DOHH2 (cell line): ENCODE results near the gene MCC.

Experiments used
- H3F3A ChIP-seq: fragments of 200-600 bp; sonication (generic), shearing (Covaris generic); 2 replicates; pipeline ENCODE4 v1.6.0; 2016; ENCODE audit warnings: antibody characterized with exemption, mild to moderate bottlenecking; ENCODE audit not compliant: control insufficient read depth, insufficient read depth
- H3K27ac ChIP-seq: fragments of 200-600 bp; sonication (generic); 2 replicates; pipeline ENCODE4 v1.5.1; 2014; ENCODE audit warnings: low read depth, mild to moderate bottlenecking, low read length, moderate library complexity
- H3K27me3 ChIP-seq: fragments of 200-600 bp; sonication (generic); 2 replicates; pipeline ENCODE4 v1.6.1; 2014; ENCODE audit warnings: mild to moderate bottlenecking, low read length, mixed read lengths; ENCODE audit not compliant: control insufficient read depth
- H3K36me3 ChIP-seq: fragments of 200-600 bp; sonication (generic); 2 replicates; pipeline ENCODE4 v1.6.1; 2014; ENCODE audit warnings: mild to moderate bottlenecking, low read length, moderate library complexity, mixed read lengths; ENCODE audit not compliant: control insufficient read depth
- H3K4me1 ChIP-seq: fragments of 200-600 bp; sonication (generic); 2 replicates; pipeline ENCODE4 v1.6.1; 2014; ENCODE audit warnings: mild to moderate bottlenecking, low read length, mixed read lengths; ENCODE audit not compliant: control insufficient read depth
- H3K4me2 ChIP-seq: fragments of 200-600 bp; sonication (generic); 2 replicates; pipeline ENCODE4 v1.6.0; 2014; ENCODE audit warnings: mild to moderate bottlenecking, low read length, moderate library complexity
- H3K4me3 ChIP-seq: fragments of 200-600 bp; sonication (generic); 2 replicates; pipeline ENCODE4 v1.5.1; 2014; ENCODE audit warnings: mild to moderate bottlenecking, low read length, mixed read lengths
- H3K79me2 ChIP-seq: fragments of 200-600 bp; sonication (generic); 2 replicates; pipeline ENCODE4 v1.6.1; 2014; ENCODE audit warnings: mild to moderate bottlenecking, low read length, mixed read lengths; ENCODE audit not compliant: control insufficient read depth
- H3K9me2 ChIP-seq: fragments of 200-600 bp; sonication (generic); replicated peaks from 2 replicates; pipeline ENCODE4 v1.6.1; 2014; ENCODE audit warnings: mild to moderate bottlenecking, low read length, mixed read lengths; ENCODE audit not compliant: control insufficient read depth
- H3K9me3 ChIP-seq: fragments of 200-600 bp; sonication (generic); 2 replicates; pipeline ENCODE4 v1.6.1; 2014; ENCODE audit warnings: antibody characterized with exemption, low read length, mixed read lengths; ENCODE audit not compliant: control insufficient read depth, insufficient read depth
- H4K20me1 ChIP-seq: fragments of 200-600 bp; sonication (generic); 2 replicates; pipeline ENCODE4 v1.6.0; 2014; ENCODE audit warnings: low read depth, mild to moderate bottlenecking, antibody characterized with exemption, low read length, moderate library complexity; ENCODE audit not compliant: control insufficient read depth, insufficient read depth
- CTCF ChIP-seq: fragments of 200-600 bp; sonication (generic); IDR thresholded peaks from one replicate; pipeline ENCODE4 v1.5.1; 2014; ENCODE audit warnings: antibody characterized with exemption, mild to moderate bottlenecking, low read depth, low read length; ENCODE audit not compliant: poor library complexity, severe bottlenecking
- EZH2phosphoT487 ChIP-seq: fragments of 200-600 bp; sonication (generic); IDR thresholded peaks from 2 replicates; pipeline ENCODE4 v1.6.1; 2017; ENCODE audit warnings: borderline replicate concordance, mild to moderate bottlenecking, antibody characterized with exemption, low read length, moderate library complexity, mixed read lengths

Gene MCC

GRCh38 chr5:113378081-113378480, 110.2 kb downstream of the MCC start:
- no peak for TF ChIP-seq EZH2phosphoT487
- no peak for TF ChIP-seq CTCF

GRCh38 chr5:113376640-113377039, 111.6 kb downstream of the MCC start:
- H3K4me2 ChIP-seq = no peak overlapping the region
- no peaks in the 10 kb centered on the region for H3K4me1 ChIP-seq
- no peak overlapping the region for H3K27ac ChIP-seq
- TF ChIP-seq EZH2phosphoT487 (no peak), CTCF (no peak)
- H3K36me3 ChIP-seq = no peaks in the 10 kb centered on the region
- no peaks in the 10 kb centered on the region for H4K20me1 ChIP-seq
- H3K9me2 ChIP-seq = no peaks in the 10 kb centered on the region
- H3K79me2 ChIP-seq = no peaks in the 10 kb centered on the region
- no peak overlapping the region for H3K4me3 ChIP-seq
- no peaks in the 10 kb centered on the region for H3F3A ChIP-seq
- no peaks in the 10 kb centered on the region; the same call in 1 of the 2 replicates for H3K27me3 ChIP-seq
- no peaks in the 10 kb centered on the region for H3K9me3 ChIP-seq

More at GRCh38 chr5:113378081-113378480, 110.2 kb downstream of the MCC start:
- Histone ChIP-seq H3F3A (no peaks in the 10 kb centered on the region), H3K9me3 (no peaks in the 10 kb centered on the region), H3K79me2 (no peaks in the 10 kb centered on the region), H3K9me2 (no peaks in the 10 kb centered on the region), H3K36me3 (no peaks in the 10 kb centered on the region), H3K4me1 (no peaks in the 10 kb centered on the region), H3K27me3 (no peaks in the 10 kb centered on the region), H3K27ac (no peak overlapping the region), H3K4me2 (no peak overlapping the region), H4K20me1 (no peaks in the 10 kb centered on the region), H3K4me3 (no peak overlapping the region)

GRCh38 chr5:113375480-113376060, 112.7 kb downstream of the MCC start:
- H3K4me1 ChIP-seq = no peaks in the 10 kb centered on the region

More at GRCh38 chr5:113375480-113376060, 112.7 kb downstream of the MCC start:
- H3K9me2 ChIP-seq = no peaks in the 10 kb centered on the region
- no peaks in the 10 kb centered on the region for H4K20me1 ChIP-seq
- no peaks in the 10 kb centered on the region; the same call in 1 of the 2 replicates for H3K27me3 ChIP-seq
- no peaks in the 10 kb centered on the region for H3F3A ChIP-seq
- no peaks in the 10 kb centered on the region for H3K36me3 ChIP-seq
- no peak for TF ChIP-seq CTCF
- no peak for TF ChIP-seq EZH2phosphoT487
- no peak overlapping the region for H3K4me3 ChIP-seq
- H3K79me2 ChIP-seq = no peaks in the 10 kb centered on the region
- H3K27ac ChIP-seq = no peak overlapping the region
- H3K4me2 ChIP-seq = no peak overlapping the region
- H3K9me3 ChIP-seq = no peaks in the 10 kb centered on the region
